Ecto neural progenitor cell (in vitro differentiated cells): ENCODE data around the gene ZDHHC1.
"Not testable (repeated sequence)": the region's sequence is repeated elsewhere in the genome, so short reads cannot be mapped to it uniquely, and the experiment has no call there.

Source experiments
- DNase-seq: peaks from one replicate; pipeline ENCODE4 v3.0.0-alpha.2; 2018; ENCODE audit warnings: low spot score

Gene ZDHHC1

DNA sequence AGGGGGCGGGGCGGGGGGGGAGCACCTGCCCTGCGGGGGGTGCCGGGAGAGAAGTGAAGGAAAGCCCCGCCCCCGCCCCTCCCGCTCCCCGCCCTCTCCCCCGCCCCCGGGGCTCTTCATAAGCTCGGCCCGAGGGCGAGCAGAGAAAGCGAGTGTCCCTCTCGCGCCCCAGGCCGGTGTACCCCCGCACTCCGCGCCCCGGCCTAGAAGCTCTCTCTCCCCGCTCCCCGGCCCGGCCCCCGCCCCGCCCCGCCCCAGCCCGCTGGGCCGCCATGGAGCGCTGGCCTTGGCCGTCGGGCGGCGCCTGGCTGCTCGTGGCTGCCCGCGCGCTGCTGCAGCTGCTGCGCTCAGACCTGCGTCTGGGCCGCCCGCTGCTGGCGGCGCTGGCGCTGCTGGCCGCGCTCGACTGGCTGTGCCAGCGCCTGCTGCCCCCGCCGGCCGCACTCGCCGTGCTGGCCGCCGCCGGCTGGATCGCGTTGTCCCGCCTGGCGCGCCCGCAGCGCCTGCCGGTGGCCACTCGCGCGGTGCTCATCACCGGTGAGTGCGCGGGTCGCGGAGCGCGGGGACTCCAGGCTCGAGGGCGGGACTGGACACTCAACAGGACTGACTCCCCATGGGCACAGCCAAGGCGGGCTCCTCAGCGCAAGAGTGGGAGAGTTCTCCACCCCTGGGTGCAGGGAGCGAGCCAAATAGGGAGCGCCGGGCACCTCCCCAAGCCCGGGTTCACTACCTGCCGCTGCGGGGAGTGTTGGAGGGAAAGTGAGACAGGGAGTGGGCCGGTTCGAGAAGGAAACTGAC lies 14.9 kb upstream of the ZDHHC1 start, which contains the start of gene HSD11B2:
TSS of gene HSD11B2 (plus strand) at position 145 of the 798 bp plus-strand sequence. CDS start at position 273, 128 bp downstream.
- peak; percentile 78 for DNase-seq

GRCh38 chr16:67430504-67430976 lies 14.3 kb upstream of the ZDHHC1 start:
- peak; percentile 58 for DNase-seq

DNA sequence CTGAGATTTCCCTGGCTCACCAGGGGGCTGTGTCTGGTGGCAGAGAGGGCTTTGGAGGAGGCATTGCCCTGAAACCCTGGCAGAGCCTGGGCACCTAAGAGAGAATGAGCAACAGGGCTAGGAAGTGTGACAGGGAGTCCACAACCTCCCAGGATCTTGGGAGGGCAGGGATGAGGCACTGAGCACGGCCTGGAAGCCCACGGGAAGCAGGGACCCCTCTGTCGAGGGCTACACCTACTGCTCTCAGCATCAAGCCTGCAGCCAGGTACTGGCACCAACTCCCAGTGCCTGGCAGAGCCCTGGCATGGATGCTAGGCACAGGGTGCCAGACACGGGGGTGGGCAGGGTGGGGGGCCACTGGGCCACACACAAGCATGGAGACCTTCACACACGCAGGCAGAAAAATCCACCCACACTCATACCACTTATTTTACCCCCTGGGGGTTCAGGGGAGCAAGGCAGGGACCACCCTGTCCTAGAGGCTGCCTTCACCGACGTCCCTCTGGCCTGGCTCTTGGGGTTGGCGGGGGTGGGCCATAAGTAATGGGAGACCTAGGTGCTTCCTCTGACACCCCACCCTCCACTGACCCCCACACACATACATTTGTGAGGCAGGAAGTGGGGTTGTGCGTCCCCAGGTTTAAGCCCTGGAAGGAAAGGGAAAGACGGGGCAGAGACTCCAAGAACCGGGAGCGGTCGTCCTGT lies 13.7 kb upstream of the ZDHHC1 start:
- DNase-seq = no peak

GRCh38 chr16:67429053-67429798 lies 12.9 kb upstream of the ZDHHC1 start:
- DNase-seq = no peak

GRCh38 chr16:67428146-67428731 lies 12.0 kb upstream of the ZDHHC1 start:
- DNase-seq = peak; percentile 89

- DNase-seq = no peak
Measured at GRCh38 chr16:67426950-67427349, 10.7 kb upstream of the ZDHHC1 start.

DNA sequence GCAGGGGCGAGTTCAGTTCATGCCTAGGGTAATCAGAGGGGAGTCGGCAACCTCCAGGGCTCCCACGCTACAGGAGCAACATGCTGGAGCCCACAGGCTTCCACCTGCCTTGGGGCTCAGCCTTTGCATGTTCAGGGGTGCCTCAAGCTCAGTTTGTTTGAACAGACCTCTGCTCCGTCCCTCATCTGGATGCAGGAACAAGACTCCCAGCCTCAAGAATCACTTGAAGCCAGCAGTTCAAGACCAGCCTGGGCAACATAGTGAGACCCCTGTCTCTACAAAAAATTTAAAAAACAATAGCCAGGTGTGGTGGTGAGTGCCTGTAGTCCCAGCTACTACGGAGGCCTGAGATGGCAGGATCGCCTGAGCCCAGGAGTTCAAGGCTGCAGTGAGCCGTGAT lies 9.7 kb upstream of the ZDHHC1 start:
- DNase-seq = no peak

DNA sequence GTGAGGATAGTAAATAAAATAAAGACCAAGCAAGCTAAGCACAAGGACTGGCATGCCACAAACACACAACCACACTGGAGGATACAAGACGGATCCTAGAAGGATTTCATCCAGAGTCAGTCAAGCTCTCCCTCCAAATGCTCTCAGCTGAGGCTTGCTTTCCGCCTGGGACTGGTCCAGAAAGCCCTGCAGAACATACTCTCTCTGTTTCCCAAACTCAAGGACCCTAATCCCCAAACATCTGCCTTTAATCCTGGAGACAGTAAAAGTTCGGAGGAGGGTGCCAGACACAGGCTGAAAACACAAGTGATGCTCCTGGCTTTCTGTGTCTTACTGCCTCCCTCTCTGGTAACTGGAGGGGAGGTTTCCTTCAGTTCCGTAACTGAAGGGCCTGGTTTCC lies 9.3 kb upstream of the ZDHHC1 start:
- DNase-seq = no peak

GRCh38 chr16:67425061-67425460 lies 8.8 kb upstream of the ZDHHC1 start:
- DNase-seq = no peak

DNA sequence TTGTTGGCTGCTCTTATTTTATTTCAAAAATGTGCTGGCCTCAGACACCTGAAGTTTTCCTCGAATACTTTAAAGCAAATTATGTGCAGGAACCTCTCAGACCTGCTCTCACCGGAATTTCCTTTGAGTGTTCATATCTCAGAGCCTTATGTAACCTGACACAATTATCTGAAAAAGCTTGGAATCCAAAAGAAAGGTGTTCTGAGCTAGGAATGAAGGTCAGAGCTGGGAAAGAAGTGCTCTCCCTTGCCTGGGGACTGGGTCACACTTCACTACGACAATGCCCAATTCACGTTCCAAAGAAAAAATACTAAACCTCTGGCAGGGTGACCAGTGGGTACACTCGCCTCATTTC lies 8.0 kb upstream of the ZDHHC1 start:
- DNase-seq = no peak

- DNase-seq = no peak
Measured at GRCh38 chr16:67423611-67424260, 7.5 kb upstream of the ZDHHC1 start.

DNA sequence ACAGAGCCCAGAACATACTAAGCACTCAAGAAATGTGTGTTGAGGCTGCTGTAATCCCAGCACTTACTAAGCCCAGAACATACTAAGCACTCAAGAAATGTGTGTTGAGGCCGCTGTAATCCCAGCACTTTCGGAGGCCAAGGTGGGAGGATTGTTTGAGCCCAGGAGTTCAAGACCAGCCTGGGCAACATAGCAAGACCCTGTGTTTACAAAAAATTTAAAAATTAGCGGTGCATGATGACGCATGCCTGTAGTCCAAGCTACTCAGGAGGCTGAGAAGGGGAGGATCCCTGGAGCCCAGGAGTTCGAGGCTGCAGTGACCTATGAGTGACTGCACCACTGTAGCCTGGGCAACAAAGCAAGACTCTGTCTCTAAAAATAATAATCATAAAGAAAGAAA lies 6.7 kb upstream of the ZDHHC1 start:
- DNase-seq = no peak

DNA sequence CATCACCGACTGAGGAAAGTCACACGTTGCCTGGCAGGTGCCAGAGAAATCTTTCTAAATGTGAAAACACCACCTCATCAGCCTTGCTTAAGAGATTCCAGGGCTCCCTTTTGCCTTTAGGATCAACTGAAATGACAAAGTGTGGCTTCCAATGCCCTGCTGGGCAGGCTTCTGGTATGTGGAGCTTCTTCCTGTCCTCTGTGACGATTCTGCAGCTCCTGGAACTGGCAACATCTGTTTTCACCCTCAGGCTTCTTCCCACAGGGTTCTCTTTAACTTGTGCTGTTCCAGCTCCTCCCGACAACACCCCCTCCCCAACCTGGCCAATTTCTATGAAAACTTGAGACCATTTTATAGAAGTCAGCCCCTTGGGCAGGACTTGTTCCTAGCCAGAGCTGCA lies 4.8 kb upstream of the ZDHHC1 start:
- no peak for DNase-seq

GRCh38 chr16:67419931-67420330 lies 3.7 kb upstream of the ZDHHC1 start:
- DNase-seq = no peak

GRCh38 chr16:67419502-67419901 lies 3.2 kb upstream of the ZDHHC1 start:
- DNase-seq = no peak

DNA sequence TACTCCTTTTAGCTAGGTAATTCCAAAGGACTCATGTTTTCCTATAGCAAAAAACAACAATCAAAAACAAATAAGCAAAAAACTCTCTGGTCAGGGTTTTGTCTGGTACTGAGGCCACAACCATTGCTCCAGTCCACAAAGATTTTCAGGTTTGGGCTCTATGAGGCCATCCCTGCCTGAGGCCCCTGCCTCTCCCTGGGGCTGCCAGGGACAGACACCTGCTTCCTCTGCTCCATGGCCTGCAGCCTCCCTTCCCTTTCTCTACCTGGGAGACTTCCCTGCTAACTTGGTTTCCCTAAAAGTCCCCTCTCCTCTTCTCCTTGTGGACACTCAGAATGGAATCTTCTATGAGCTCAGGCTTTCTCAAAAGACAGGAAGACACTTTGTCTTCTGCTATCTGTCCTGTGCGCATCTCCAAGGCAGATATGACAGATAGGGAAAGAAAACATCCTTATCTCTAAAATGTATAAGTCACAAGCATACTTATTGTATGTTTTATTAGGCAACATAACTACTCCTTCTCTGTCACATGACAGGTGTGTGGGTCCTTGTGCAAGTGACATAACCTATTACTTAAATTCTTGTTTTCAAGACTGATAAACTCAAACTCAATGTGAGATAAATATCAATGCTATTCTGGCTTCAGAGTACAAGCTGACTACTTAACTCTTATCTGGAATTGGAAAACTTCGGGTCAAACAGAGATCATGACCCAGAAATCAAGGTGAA lies 1.2 kb upstream of the ZDHHC1 start:
- DNase-seq = no peak

- not testable (repeated sequence) for DNase-seq
Measured at GRCh38 chr16:67415421-67415820, 856 bp downstream of the ZDHHC1 start.

GRCh38 chr16:67413978-67414911 lies 2.0 kb downstream of the ZDHHC1 start:
- no peak for DNase-seq

DNA sequence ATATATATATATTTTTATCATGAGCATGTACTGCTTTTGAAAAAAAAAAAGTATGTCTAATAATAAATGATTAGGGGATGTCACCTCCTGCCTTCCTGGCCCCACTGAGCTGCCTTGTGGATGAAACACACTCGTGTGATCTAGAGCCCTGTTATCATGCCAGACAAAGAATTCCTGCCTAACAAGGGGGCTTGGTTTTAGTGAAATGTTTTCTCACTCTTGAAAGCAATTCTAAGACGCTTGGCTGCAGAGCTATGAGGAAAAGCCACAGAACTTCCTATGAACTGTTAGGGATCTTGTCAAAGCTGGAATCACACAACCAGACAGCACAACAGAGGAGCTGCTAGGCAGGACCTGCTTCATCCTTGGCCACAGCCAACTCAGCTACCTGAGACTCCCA lies 4.0 kb downstream of the ZDHHC1 start:
- no peak for DNase-seq

- DNase-seq = no peak
Measured at GRCh38 chr16:67411339-67411738, 4.9 kb downstream of the ZDHHC1 start.
